ENCODE results near the gene ANAPC13.

- no peak for TF ChIP-seq CTCF (IDR thresholded peaks at IDR 0.05; ENCODE audit: poor library complexity)
- no peak for TF ChIP-seq EZH2 (IDR thresholded peaks at IDR 0.05; ENCODE audit: borderline replicate concordance)
- TF ChIP-seq EZH2phosphoT487 (IDR thresholded peaks at IDR 0.05; ENCODE audit: low read depth, severe bottlenecking, unreplicated experiment): no peak
These were observed 31.1 kb upstream of the ANAPC13 start for GRCh38 chr3:134516905-134517304.

All from hepatocyte (in vitro differentiated cells).